MCF 10A (cell line): ENCODE results near the gene MAFF. TPM values are rescaled to one million over a fixed set of nuclear protein-coding genes. Genes with fewer than 3 reads are reported as not detected.
A peak's percentile ranks its signal among the peaks of the same experiment; 100 is the strongest.
"Not testable (repeated sequence)": the region's sequence is repeated elsewhere in the genome, so short reads cannot be mapped to it uniquely, and the experiment has no call there.

ENCODE experiments used
- BruUV-seq: library from RNA; stranded (reverse); fragments of 400-500 nt; replicated peaks from 2 replicates; lab custom pipeline; 2021; lab: Mats Ljungman, UMichigan
- CTCF ChIA-PET: fragments of 300-600 bp; sonication (Branson Sonifier 250); formaldehyde crosslinking; extraction: SDS; loops from one replicate; lab custom pipeline; 2021; ENCODE audit warnings: antibody characterized with exemption, inconsistent platforms; lab: Yijun Ruan, JAX
- POLR2A ChIA-PET: fragments of 300-600, 350-650 bp; sonication (Branson Sonifier 250); formaldehyde crosslinking; extraction: SDS; loops from one replicate; lab custom pipeline; 2020; ENCODE audit warnings: antibody characterized with exemption, inconsistent platforms; lab: Yijun Ruan, JAX
- DNase-seq: peaks from one replicate; pipeline ENCODE4 v3.0.0-alpha.2; 2018; ENCODE audit not compliant: unreplicated experiment
- H3K27ac Mint-ChIP-seq: one replicate; pipeline ENCODE4 v1.8.0; 2022; ENCODE audit warnings: mild to moderate bottlenecking, low read depth, mixed read lengths; ENCODE audit not compliant: unreplicated experiment
- H3K27me3 Mint-ChIP-seq: one replicate; pipeline ENCODE4 v1.8.0; 2022; ENCODE audit warnings: mixed read lengths; ENCODE audit not compliant: insufficient read depth, unreplicated experiment
- H3K36me3 Mint-ChIP-seq: one replicate; pipeline ENCODE4 v1.8.0; 2022; ENCODE audit warnings: mild to moderate bottlenecking, moderate library complexity, mixed read lengths; ENCODE audit not compliant: insufficient read depth, unreplicated experiment
- H3K4me1 Mint-ChIP-seq: one replicate; pipeline ENCODE4 v1.8.0; 2022; ENCODE audit warnings: mixed read lengths; ENCODE audit not compliant: insufficient read depth, unreplicated experiment
- H3K4me3 Mint-ChIP-seq: one replicate; pipeline ENCODE4 v1.8.0; 2022; ENCODE audit warnings: mild to moderate bottlenecking, moderate library complexity, mixed read lengths; ENCODE audit not compliant: unreplicated experiment
- H3K9me3 Mint-ChIP-seq: one replicate; pipeline ENCODE4 v1.8.0; 2022; ENCODE audit warnings: mixed read lengths; ENCODE audit not compliant: unreplicated experiment
- CTCF ChIP-seq: fragments of 200-600 bp; IDR thresholded peaks from one replicate; pipeline ENCODE4 v1.8.0; 2022; ENCODE audit warnings: antibody characterized with exemption, mild to moderate bottlenecking; ENCODE audit not compliant: unreplicated experiment
- intact Hi-C: fragments of 100-400 bp; cut with micrococcal nuclease; formaldehyde crosslinking; loops from 2 replicates; pipeline ENCODE4 v1.14.1; 2022
- total RNA-seq: library from RNA; stranded (reverse); gene quantifications from 2 replicates; pipeline ENCODE4 v1.2.3, GENCODE V29; 2022

Gene MAFF
- total RNA-seq, 1 experiment from 2014 or later: 71.4 TPM

DNA sequence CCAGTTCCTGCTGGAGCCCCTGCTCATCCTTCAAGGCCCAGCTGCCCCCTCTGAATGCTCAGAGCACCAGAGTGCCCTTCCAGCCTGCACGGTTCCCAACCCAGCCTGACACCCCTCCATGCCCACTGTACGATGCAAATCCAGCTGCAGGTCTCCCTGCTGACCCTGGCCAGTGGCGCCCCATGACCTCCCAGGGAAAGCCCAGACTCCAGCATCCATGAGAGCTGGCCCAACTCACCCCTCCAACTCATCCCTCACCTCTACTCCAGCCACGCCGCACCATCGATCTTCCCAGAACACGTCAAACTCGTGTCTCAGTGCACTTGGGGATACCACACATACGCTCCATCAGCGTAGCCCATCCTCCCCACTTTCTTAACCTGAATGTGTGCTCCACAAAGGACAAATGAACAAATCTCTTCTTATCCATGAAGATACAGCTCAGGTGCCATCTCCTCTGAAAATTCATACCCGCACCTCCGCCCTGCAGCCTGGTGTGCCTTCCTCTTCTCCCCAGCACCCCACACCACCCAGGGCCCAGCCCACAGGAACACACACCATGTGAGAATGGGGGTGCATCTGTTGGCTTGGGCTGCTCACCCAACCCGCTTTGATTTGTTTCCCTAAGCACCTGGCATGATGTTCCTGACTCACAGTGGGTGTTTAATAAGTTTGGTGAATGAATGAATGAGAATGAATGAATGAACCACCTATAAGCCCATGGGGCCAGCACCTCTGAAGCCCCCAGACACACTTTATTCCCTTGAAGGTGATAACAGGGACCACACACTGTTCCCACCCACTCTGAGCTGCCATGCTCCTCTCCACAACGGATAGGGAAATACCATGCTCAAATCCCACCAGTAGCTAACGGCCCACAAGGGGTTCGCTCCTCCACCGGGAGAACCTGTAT lies 26.3 kb upstream of the MAFF start:
- no peak for DNase-seq
- Mint-ChIP-seq H3K9me3 (no peaks in the 10 kb centered on the region), H3K4me1 (peaks cover 47% of the 10 kb centered on the region), H3K27me3 (no peaks in the 10 kb centered on the region), H3K27ac (peak overlapping the region; percentile 64), H3K4me3 (peak overlapping the region; percentile 51), H3K36me3 (peaks cover 6% of the 10 kb centered on the region)
- no TSS peak for BruUV-seq
- TF ChIP-seq CTCF: no peak
- CTCF ChIA-PET: interaction anchor here (1.5 to 1.6 kb wide), 2 partner anchors 53 to 123 kb away, joined by 3 to 6 read pairs; no protein-coding TSS in a partner anchor
- POLR2A ChIA-PET: interaction anchor here (0.5 to 8.5 kb wide), 4 partner anchors 28 to 137 kb away, joined by 3 to 134 read pairs (median 4); partner anchors contain the start of gene MAFF
- intact Hi-C loops: no loop called here

DNA sequence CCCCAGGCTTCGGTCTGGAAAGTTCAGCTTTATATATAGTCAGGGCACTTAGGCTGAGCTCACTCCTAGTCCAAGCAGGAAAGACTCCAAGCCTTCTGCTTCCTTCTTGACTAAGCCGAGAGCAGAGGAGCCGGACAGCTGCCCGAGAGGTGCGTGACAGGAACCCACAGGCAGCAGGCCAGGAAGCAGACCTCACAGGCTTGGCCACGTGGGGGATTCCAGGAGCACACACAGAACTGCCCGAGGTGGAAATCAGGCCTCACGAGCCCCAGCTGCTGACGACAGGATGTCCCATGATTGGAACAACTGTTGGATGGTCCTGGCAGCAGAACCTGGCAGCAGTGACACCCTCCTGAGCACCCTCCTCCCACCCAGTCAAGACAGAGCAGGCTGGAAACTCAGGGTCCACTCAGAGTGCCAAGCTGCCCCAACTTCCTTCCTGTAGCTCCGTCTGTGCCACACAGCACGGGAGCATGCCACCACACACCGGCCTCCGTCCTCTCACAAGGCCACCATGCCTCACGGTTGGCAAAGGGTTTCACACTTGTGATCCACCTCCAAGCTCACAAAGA lies 25.5 kb upstream of the MAFF start:
- no TSS peak for BruUV-seq
- Mint-ChIP-seq H3K4me1 (peaks cover 55% of the 10 kb centered on the region), H3K27ac (peak overlapping the region; percentile 64), H3K27me3 (no peaks in the 10 kb centered on the region), H3K36me3 (peaks cover 10% of the 10 kb centered on the region), H3K4me3 (no peak overlapping the region), H3K9me3 (no peaks in the 10 kb centered on the region)
- peak; percentile 84 for DNase-seq
- CTCF ChIA-PET: interaction anchor here (1.5 to 1.6 kb wide), 2 partner anchors 53 to 124 kb away, joined by 3 to 6 read pairs; no protein-coding TSS in a partner anchor
- no peak for TF ChIP-seq CTCF
- intact Hi-C loops: no loop called here
- POLR2A ChIA-PET: interaction anchor here (1.2 to 8.5 kb wide), 2 partner anchors 27 to 136 kb away, joined by 5 to 134 read pairs; partner anchors contain the start of gene MAFF

DNA sequence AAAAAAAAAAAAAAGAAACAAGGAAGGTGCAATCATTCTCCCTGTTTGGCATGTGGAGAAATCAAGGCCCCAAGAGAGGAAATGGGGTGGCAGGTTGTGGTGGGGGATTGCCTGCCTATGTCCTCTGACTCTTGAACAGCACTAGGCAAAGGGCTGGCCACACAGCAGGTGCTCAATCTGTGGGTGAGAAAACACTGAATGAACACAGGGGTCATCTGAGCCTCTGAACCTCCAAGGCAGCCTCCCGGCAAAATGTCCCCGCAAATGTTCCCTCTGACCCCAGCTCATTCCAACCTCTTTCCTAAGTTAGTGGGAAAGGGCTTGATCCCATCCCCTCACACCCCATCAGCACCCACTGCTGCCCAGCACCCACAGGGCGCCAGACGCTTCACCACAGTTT lies 24.8 kb upstream of the MAFF start:
- peak overlapping the region; percentile 99 for H3K27ac Mint-ChIP-seq
- no peaks in the 10 kb centered on the region for H3K9me3 Mint-ChIP-seq
- intact Hi-C loops: no loop called here
- ChIA-PET CTCF (interaction anchor here (0.9 kb wide), 1 partner anchor 62 kb away, joined by 3 read pairs; no protein-coding TSS in a partner anchor), POLR2A (interaction anchor here (1.2 to 8.5 kb wide), 5 partner anchors 27 to 141 kb away, joined by 3 to 134 read pairs (median 7); partner anchors contain the start of gene MAFF)
- no TSS peak for BruUV-seq
- no peak overlapping the region for H3K4me3 Mint-ChIP-seq
- TF ChIP-seq CTCF: no peak
- no peaks in the 10 kb centered on the region for H3K27me3 Mint-ChIP-seq
- H3K36me3 Mint-ChIP-seq: peaks cover 14% of the 10 kb centered on the region
- no peak for DNase-seq
- H3K4me1 Mint-ChIP-seq: peaks cover 51% of the 10 kb centered on the region

GRCh38 chr22:38177571-38177925 lies 24.2 kb upstream of the MAFF start:
- Mint-ChIP-seq H3K4me3 (peak overlapping the region; percentile 24), H3K27ac (peak overlapping the region; percentile 99), H3K36me3 (peaks cover 12% of the 10 kb centered on the region), H3K4me1 (peaks cover 48% of the 10 kb centered on the region)
- ChIA-PET POLR2A (interaction anchor here (0.7 to 8.5 kb wide), 11 partner anchors 26 to 147 kb away, joined by 3 to 134 read pairs (median 4); partner anchors contain the start of gene MAFF), CTCF (interaction anchor here (0.9 to 1.4 kb wide), 2 partner anchors 62 to 125 kb away, joined by 3 read pairs; no protein-coding TSS in a partner anchor)
- BruUV-seq, DNase-seq, H3K9me3 Mint-ChIP-seq, H3K27me3 Mint-ChIP-seq, intact Hi-C loops: not testable (repeated sequence)
